Stimulated activated CD8-positive, alpha-beta memory T cell treated with anti-CD3 and anti-CD28 coated beads, Interleukin-4, amount 100 ng/mL, for 48 hours (primary cell): ENCODE measurements around the gene OR51G2.
"Not testable (repeated sequence)": the region's sequence is repeated elsewhere in the genome, so short reads cannot be mapped to it uniquely, and the experiment has no call there.

ENCODE experiments used
- DNase-seq: peaks from one replicate; pipeline ENCODE4 v3.0.0-alpha.2; 2020

Gene OR51G2, protein sequence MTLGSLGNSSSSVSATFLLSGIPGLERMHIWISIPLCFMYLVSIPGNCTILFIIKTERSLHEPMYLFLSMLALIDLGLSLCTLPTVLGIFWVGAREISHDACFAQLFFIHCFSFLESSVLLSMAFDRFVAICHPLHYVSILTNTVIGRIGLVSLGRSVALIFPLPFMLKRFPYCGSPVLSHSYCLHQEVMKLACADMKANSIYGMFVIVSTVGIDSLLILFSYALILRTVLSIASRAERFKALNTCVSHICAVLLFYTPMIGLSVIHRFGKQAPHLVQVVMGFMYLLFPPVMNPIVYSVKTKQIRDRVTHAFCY

DNA sequence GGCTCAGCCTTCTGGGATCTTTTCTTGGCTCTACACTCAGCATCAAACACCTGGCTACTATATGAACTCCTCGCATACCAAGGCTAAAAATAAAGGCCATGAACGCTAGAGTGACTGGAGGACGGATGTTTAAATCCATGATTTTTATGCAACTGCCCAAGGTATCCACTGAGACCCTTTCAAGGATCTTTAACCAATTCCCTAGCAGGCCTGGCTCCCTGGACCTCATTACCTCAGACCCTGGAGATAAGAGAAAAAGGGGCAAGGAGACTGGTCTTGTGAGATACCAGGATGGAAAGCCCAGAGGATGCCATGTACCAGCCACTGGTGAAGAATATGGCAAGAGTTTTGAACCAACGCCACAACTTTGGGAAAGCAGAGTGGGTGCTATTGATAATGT is at the start of gene OR51G2:
OR51G2 (minus strand) TSS at position 101 of the 400 bp plus-strand sequence. CDS start 3,687 bp downstream, outside the sequence.
- DNase-seq, result no peak

DNA sequence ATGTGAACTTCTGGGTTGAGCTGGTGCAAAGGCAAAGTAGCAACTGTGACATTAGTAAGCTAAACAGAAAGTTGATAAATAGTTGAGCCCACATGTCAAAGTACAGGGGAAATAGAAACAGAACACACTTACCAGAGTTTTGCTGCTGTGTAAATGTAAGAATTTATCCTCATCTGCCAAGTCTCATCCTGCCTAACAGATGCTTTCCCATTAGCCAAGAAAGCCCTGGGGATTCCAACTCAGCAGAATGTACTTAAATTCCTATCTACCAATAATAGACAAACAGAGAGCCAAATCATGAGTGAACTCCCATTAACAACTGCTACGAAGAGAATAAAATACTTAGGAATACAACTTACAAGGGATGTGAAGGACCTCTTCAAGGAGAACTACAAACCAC is 43.7 kb upstream of the OR51G2 start:
- no peak for DNase-seq

DNA sequence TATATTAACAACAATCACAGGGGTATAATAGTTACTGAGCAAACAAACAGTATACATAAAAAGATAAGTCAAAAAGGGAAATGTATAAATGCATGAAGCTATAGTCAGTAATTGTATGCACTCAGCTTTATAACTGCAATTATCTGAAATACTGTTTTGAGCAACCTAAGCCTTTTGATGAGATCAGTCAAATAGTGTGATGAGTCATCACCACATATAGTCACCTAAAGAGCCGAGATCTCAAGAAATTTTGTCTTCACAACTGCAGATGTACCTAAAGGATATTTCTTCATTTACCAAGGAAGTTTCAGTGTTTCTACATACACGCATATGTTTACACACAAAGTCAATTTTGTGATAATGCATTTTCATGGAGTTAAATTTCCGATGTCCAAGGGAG is 41.7 kb upstream of the OR51G2 start:
- no peak for DNase-seq

DNA sequence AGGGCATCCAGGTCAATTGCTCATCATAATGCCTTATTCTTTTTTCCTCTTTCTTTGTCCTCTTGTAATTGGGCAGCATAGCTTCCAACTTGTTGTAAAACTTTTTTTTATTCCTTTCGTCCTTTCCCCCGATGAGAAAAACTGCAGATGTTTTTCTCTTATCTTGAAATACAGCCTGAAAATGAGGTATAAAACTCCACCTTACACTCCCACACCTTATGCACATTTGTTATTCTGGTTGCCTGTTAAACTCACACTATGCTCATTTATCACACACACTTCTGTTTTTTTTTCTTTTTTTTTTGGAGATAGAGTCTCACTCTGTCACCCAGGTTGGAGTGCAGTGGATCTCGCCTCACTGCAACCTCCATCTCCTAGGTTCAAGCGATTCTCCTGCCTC is 38.2 kb upstream of the OR51G2 start:
- DNase-seq, result no peak

DNA sequence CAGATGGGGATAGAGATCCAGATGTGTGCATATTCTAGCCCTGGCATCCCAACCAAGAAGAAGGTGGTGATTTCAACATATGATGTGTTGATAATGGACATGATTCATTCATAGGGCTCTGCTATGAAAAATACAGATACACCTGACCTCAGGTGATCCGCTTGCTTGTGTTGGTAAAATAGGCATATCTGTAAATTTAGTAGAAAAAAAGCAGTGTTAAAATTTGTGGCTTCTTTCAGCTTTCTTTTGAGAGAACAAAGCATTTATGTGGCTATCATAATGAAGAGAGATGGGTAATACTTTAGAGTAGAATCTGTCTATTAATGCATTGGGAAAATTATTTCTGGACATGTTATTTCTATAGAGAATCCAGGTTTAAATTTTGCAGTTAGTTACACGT is 36.5 kb upstream of the OR51G2 start, which contains the start of gene OR51A2:
OR51A2 (minus strand) TSS at position 101 of the 400 bp plus-strand sequence; CDS start at position 101, 0 bp downstream.
- not testable (repeated sequence) for DNase-seq

DNA sequence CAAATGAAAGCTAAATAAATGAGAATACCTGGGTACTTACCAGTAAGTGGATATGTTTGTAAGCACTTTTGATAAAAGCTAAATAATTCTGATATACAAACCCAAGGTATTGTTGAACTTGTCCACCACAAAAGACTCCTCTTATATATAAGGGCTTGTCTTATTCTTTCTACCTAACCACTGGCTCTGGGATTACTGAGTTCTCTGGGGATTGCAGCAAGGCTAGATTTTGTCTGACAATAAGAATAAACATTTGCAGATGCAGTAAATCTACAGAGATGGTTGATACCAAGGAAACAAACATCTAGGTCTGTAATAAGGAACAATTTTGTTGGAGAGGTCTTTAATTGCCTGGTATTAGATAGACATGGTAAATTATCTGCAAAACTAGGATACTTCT is 28.4 kb upstream of the OR51G2 start, which contains the start of gene OR51A4:
OR51A4 (minus strand) TSS at position 101 of the 400 bp plus-strand sequence. CDS start 505 bp downstream, outside the sequence.
- DNase-seq, result no peak

DNA sequence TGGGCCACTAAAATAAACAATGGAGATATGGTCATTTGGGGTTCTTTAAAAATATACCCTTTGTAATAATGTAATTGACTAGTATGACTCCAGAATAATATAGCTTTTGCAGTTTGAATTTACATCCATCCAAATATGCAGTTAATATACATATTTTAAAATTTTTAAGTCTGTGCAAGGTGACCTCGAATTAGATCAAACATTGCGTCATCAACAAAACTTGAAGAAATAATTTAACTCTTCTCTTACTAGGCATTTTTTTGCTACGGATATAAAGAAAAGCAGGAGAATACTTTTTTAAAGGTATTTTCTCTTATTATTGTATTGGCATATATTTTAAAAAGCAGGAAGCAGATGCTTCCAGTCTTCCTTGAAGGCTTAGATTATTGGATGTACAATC is 17.6 kb upstream of the OR51G2 start:
- no peak for DNase-seq

DNA sequence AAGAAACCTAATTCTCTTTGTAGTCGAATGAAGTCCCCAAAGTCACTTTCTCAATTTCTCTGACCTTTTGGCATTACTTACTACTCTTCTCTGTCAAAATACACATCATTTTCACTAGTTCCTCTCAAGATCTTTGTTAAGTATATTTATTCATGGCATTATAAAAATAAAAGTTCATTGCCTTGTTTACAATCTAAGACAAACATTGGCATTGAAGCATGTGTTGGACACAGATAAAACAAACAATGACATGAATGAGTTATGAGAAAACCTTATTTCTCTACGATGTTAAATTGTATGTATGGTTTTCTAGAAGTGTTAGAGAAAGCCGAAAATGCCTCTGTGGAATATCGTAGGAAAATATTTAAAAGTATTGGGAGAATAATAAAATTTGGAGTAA is 13.6 kb upstream of the OR51G2 start:
- no peak for DNase-seq

DNA sequence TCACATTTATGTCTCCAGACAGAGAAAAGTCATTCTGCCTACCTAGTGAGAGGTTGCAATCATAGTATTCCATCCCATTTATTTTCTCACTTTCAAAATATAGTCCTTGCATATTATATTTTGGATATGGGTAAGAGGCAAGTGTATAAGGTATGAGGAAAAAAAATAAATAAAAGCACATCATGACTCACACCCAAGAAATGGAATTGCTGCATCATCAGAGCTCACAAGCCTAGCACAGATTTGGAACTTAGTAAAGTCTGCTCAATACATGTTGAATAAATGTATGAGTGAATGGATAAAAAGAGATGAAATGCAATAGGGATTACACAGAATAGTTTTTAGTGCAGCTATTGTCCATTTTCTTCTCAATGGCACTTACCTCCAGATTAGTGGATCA is 7.5 kb upstream of the OR51G2 start:
- DNase-seq, result no peak

DNA sequence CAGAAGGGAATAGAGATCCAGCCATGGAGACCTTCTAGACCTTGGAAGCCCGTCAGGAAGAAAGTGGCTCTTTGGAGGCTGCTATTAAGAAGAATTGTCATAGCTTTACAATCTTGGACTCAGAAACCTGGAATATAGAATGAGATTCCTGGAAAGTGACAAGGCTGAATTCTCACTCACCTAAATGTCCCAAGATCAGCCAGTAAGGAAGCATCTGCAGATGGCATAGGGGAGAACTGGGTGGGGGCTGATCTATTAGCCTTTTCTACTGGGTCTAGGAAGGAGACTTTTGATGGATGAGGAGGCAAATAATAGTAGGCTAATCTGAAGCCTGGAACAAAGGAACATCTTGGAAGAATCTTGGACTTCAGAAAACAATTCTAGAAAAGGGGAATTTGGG is 5.1 kb upstream of the OR51G2 start, which contains the start of gene OR51G1:
OR51G1 (minus strand) TSS at position 101 of the 400 bp plus-strand sequence; CDS start at position 101, 0 bp downstream.
- DNase-seq, result no peak

DNA sequence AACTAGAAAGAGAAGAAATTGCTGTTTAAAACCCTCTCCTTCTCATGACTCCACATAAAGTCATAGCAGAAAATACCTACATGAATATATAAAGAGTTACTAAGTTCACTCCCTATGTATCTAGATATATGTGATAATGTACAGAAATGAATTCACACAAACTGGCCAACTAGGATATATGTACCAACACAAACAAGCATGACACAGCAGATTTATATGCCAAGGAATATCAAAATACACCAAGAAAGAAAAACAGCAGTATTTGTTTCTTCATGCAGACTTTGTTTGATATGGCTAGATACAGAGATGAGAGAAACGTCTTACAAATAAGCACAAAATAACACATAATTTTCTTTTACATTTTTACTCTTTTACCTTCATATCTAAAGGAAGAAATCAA is 3.2 kb upstream of the OR51G2 start:
- DNase-seq, result no peak

DNA sequence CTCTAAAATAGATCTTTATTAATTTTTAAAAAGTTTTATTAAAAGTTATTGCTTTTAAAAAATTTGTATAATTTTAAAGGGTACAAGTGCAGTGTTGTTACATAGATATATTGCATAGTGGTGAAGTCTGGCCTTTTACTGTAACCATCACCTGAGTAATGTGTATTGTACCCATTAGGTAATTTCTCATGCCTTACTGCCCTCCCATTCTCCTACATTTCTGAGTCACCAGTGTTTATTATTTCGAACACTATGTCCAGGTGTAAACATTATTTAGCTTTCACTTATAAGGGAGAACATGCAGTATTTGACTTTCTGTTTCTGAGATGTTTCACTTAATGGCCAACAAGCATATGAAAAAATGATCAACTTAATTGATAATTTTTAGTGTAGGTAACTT is 2.6 kb upstream of the OR51G2 start:
- DNase-seq, result no peak

DNA sequence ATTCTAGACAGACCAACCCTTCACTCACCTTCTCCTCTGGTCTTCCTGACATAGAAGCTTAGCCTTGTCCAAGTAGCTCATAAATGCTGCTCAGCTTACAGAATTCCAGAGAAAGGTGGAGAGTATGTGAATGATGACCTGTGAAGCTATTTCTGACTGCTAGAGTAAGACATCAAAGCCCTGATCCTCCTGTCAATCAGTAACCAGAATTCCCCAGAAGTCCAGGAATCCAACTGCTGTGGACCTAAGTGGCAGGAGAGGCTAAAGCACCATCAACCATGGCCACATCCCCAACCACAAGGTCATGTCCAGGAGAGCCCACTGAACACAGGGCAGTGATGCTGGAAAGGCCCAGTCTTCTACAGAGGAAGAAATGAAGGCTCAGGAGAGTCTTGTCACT is 2.6 kb downstream of the OR51G2 start:
- no peak for DNase-seq

DNA sequence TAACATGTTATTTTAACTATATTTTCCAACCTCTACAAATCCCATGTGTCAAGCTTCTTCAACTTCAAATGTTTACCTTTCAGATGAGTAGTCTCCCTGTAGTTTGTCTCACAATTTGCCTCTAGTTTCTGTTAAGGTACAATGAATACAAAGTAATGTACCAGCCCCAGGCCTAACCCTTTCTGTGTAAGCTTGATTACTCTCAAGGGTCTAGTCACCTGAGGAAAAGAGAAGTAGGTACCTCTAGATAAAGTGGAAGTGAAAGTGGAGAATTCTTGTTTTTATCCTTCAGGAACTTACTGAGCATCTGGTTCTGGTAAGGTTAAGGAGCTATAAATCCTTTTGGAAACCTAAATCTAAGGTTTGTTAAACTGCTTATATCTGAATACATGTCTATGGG is 15.7 kb downstream of the OR51G2 start, which contains the start of gene OR51A7:
OR51A7 (plus strand) TSS at position 300 of the 400 bp plus-strand sequence. CDS start 3,587 bp downstream, outside the sequence.
- no peak for DNase-seq

DNA sequence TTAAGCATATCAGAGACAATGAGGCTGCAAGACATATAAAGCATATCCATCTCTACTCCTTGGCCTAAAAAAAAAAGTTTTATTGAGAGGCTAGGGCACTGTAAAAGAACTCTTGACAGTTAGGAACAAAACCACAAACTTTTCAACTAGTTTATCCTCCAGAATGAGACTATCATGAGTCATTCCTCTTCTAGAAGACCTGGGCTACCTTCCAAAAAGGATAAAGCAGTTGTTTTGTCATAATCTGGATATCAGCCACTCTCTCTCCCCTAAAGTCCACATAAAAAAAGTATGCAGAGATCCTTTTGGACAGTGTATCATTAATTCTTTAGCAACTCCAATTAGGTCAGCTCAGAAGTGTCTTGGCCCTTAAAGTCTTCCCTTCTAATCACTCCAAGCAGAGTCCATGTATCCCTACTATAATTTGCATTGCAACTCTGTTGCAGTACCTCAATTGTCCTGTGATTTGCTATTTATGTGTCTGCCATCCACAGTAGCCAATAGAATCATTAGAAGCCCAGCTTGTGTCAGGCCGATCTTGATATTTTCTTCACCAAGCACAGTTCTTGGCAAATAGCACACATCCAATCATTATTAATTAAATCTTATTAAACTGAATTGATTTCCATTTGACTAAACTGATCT is 27.0 kb downstream of the OR51G2 start:
- no peak for DNase-seq

DNA sequence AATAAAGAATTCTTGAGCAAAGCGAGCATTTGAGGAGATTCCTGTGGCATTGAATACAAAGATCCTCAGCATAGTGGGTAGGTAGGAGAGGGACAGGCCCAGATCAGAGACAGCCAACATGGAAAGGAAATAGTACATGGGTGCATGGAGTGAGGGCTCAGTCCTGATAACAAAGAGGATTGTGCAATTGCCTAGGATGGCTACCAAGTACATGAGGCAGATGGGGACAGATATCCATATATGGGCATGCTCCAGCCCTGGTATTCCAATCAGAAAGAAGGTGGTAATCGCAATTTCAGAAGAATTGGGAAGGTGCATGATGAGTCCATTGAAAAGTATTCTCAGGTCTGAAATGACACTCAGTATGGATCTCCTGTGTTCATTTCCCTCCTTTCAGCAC is 28.9 kb downstream of the OR51G2 start:
- no peak for DNase-seq

DNA sequence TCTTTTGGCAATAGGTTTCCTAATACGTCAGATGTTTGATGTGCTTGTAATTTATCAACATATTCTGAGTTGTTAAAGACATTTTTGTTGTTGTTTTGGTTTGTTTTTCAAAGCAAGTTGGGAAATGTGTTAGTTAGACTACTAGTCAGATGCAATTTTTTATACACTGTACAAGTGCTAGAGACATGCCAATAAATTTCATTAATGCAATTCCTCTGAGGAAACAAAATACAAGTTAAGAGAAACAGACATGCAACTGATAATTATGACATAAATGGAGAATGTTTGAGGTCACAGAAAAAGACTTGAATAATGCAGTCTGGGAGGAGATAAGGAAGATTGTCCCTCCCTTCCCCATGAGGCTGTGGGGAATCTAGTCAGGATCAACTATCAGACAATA is 31.6 kb downstream of the OR51G2 start:
- DNase-seq, result no peak

DNA sequence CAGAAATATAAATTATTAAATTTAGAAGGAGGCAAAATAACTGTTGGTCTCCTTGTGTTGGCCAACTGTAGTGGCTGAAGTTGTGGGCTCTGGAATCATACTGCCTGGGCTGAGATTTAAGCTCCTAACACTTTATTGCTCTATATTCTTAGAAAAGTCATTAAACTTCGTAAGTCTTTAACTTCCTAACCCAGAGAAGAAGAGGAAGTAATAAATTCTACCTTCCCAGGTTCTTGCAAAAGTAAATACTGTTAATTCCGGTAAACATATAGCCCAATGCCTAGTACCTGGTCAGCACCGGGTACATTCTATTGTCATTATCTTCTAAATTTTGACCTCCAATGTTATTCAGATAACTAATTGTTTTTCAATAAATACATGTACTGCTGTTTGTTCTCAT is 33.0 kb downstream of the OR51G2 start:
- DNase-seq, result no peak

DNA sequence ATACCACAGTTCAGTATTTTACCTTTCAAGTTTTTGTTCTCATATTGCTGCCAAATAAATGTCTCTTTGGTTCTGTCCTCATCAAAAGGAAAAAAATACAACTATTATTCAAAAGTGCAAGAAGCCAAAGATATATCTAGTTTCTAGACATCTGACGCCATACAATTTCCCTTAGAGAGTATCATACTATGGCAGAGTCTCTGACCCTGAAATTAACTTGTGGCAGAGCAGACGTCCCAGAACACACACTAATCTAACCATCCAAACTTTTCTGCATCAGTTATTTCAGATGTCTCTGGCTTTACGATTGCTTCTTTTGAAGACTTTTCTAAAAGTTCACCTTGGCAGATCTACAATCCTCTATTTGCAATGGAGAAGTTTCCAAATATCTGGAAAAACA is 34.8 kb downstream of the OR51G2 start:
- DNase-seq, result no peak

DNA sequence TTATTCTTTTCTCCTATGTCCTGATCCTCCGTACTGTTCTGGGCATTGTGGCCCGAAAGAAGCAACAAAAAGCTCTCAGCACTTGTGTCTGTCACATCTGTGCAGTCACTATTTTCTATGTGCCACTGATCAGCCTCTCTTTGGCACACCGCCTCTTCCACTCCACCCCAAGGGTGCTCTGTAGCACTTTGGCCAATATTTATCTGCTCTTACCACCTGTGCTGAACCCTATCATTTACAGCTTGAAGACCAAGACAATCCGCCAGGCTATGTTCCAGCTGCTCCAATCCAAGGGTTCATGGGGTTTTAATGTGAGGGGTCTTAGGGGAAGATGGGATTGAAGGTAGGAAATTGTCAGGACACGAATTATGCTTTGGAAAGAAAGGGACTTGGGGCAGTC is 36.6 kb downstream of the OR51G2 start:
- DNase-seq, result no peak

DNA sequence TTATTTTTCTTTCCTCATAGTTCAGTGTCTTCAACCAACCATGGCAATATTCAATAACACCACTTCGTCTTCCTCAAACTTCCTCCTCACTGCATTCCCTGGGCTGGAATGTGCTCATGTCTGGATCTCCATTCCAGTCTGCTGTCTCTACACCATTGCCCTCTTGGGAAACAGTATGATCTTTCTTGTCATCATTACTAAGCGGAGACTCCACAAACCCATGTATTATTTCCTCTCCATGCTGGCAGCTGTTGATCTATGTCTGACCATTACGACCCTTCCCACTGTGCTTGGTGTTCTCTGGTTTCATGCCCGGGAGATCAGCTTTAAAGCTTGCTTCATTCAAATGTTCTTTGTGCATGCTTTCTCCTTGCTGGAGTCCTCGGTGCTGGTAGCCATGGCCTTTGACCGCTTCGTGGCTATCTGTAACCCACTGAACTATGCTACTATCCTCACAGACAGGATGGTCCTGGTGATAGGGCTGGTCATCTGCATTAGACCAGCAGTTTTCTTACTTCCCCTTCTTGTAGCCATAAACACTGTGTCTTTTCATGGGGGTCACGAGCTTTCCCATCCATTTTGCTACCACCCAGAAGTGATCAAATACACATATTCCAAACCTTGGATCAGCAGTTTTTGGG is 37.2 kb downstream of the OR51G2 start, which contains the start of gene OR51T1:
OR51T1 (plus strand) TSS at position 41 of the 641 bp plus-strand sequence; CDS start at position 41, 0 bp downstream.
- no peak for DNase-seq

DNA sequence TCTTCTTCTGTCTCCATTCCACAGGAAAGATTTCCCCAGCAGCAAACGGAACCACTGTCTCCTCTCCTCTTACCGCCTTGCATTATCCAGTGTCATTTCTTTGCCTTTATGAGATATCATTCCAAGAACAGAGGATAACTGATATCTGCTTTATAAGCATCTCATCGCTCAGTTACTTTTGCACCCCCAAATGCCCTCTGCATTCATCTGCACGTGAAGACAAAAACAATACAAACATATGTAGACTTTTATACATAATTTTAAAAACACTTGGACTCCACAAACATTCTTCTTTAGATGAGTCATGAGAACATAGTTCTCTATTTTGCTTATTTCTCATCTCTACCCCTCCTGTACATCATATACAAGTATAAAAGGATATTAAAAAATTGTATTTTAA is 38.0 kb downstream of the OR51G2 start:
- no peak for DNase-seq

DNA sequence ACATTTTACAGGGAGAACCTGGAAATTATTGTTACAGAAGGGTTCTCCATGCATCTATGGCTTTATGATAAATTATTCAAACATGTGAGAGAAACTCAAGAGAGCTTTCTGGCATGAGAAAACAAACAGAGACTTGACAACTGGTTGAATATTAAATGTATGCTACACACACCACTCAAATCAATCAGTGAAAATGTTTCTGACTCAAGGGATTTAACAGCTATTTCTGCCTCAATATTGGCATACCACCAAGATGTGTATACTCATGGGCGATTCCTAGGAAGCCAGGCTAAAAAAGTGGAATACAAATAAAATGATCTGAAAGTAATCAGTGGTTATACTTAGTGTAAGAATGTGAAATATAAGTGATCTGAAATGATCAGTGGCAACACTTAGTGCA is 53.3 kb downstream of the OR51G2 start:
- DNase-seq, result no peak

DNA sequence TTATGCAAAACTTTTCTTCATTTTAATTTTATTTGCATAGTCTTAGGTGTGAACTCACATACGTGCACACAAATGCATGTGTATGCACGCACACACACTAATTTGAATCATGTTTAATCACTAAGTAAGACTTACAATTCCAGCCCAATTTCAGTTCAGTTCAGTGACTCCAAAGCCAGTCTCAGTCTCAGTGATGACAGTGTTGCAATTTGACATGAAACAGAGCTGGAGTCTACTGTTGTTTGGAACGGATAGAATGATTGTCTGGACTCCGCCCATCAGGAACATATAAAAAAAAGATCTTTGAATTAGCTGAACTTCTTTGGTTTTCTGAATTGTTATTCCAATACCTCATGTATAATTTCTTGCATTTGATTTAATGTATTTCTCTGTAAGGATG is 55.3 kb downstream of the OR51G2 start:
- no peak for DNase-seq
